Endothelial cell of umbilical vein (primary cell): Measurements from ENCODE around the gene NTRK2. TPM values are rescaled to one million over a fixed set of nuclear protein-coding genes. Genes with fewer than 3 reads are reported as not detected.

Experiments
- BruUV-seq: library from RNA; stranded (reverse); fragments of 400-500 nt; replicated peaks from 2 replicates; lab custom pipeline; 2021; lab: Mats Ljungman, UMichigan
- CTCF ChIA-PET: fragments of 300-600, 350-600 bp; sonication (Branson Sonifier 250); formaldehyde crosslinking; loops from one replicate; lab custom pipeline; 2021; ENCODE audit warnings: antibody characterized with exemption, inconsistent platforms; lab: Charles Lee
- POLR2A ChIA-PET: fragments of 300-600, 350-600 bp; sonication (Branson Sonifier 250); formaldehyde crosslinking; loops from one replicate; lab custom pipeline; 2021; ENCODE audit warnings: antibody characterized with exemption, inconsistent platforms; lab: Charles Lee
- DNase-seq: peaks from one replicate; pipeline ENCODE4 v3.0.0-alpha.2; 2011; ENCODE audit warnings: low read depth, low spot score
- FAIRE-seq: peaks from 2 replicates; lab custom pipeline; 2011; peaks lifted over from hg19 to GRCh38; lab: Jason Lieb, UNC
- H2AFZ ChIP-seq: 2 replicates; pipeline ENCODE4 v1.6.0; 2012; ENCODE audit warnings: low read depth, low read length, control low read depth, inconsistent platforms
- H3K27ac ChIP-seq: 2 replicates; pipeline ENCODE4 v1.5.1; 2011; ENCODE audit warnings: low read depth, mild to moderate bottlenecking, control low read depth, low read length, moderate library complexity; ENCODE audit not compliant: insufficient read depth
- H3K27me3 ChIP-seq, 2 experiments: 2 replicates each; pipeline versions ENCODE4 v1.6.0 to v1.6.1; 2011; ENCODE audit warnings: low read length in 2 of 2, mixed read lengths in 1 of 2; ENCODE audit not compliant: control insufficient read depth in 2 of 2, insufficient read depth in 2 of 2
- H3K36me3 ChIP-seq, 2 experiments: 2 replicates in 1 of 2; 3 replicates in 1 of 2; pipeline ENCODE4 v1.5.1; 2011; ENCODE audit warnings: low read length in 2 of 2, mild to moderate bottlenecking in 1 of 2, moderate library complexity in 1 of 2; ENCODE audit not compliant: control insufficient read depth in 2 of 2, insufficient read depth in 2 of 2; ENCODE audit errors: extremely low read depth in 1 of 2
- H3K4me1 ChIP-seq: 3 replicates; pipeline ENCODE4 v1.5.1; 2011; ENCODE audit warnings: mild to moderate bottlenecking, low read length; ENCODE audit not compliant: control insufficient read depth, insufficient read depth; ENCODE audit errors: extremely low read depth
- H3K4me2 ChIP-seq: 2 replicates; pipeline ENCODE4 v1.6.1; 2011; ENCODE audit warnings: low read length, control low read depth, mixed read lengths; ENCODE audit not compliant: insufficient read depth
- H3K4me3 ChIP-seq, 3 experiments: fragments of 200-600 bp in 1 of 3; sonication (generic), shearing (Covaris generic) in 1 of 3; replicated peaks in 1 of 3; 2 replicates each; pipeline ENCODE4 v1.5.1; 2011 to 2016; ENCODE audit warnings: control low read depth in 3 of 3, low read length in 3 of 3, mild to moderate bottlenecking in 2 of 3, inconsistent platforms in 1 of 3, low read depth in 1 of 3, moderate library complexity in 1 of 3; ENCODE audit not compliant: insufficient read depth in 1 of 3
- H3K79me2 ChIP-seq: 2 replicates; pipeline ENCODE4 v1.6.0; 2012; ENCODE audit warnings: low read length, inconsistent platforms; ENCODE audit not compliant: control insufficient read depth, insufficient read depth
- H3K9ac ChIP-seq: replicated peaks from 2 replicates; pipeline ENCODE3; 2011; ENCODE audit warnings: low read length, control low read depth; ENCODE audit not compliant: insufficient read depth; ENCODE audit errors: extremely low read depth
- H3K9me1 ChIP-seq: replicated peaks from 3 replicates; pipeline ENCODE4 v1.6.0; 2011; ENCODE audit warnings: mild to moderate bottlenecking, low read length; ENCODE audit not compliant: control insufficient read depth, insufficient read depth; ENCODE audit errors: extremely low read depth
- H3K9me3 ChIP-seq: replicated peaks from 2 replicates; pipeline ENCODE4 v1.5.1; 2012; ENCODE audit warnings: low read length, inconsistent platforms; ENCODE audit not compliant: control insufficient read depth, insufficient read depth
- H4K20me1 ChIP-seq: replicated peaks from 2 replicates; pipeline ENCODE3; 2011; ENCODE audit warnings: mild to moderate bottlenecking, low read length; ENCODE audit not compliant: control insufficient read depth, insufficient read depth; ENCODE audit errors: extremely low read depth
- CTCF ChIP-seq, 2 donors: IDR thresholded peaks; 1 replicate in 1 of 2; 2 replicates in 1 of 2; pipeline ENCODE4 v1.5.1; 2011; ENCODE audit warnings: low read length in 2 of 2, mild to moderate bottlenecking in 2 of 2, moderate library complexity in 2 of 2, control low read depth in 1 of 2, inconsistent platforms in 1 of 2, low read depth in 1 of 2; ENCODE audit not compliant: insufficient read depth in 1 of 2; ENCODE audit errors: extremely low read depth in 1 of 2
- EZH2 ChIP-seq: IDR thresholded peaks from 2 replicates; pipeline ENCODE4 v1.6.1; 2012; ENCODE audit warnings: borderline replicate concordance, low read depth, mild to moderate bottlenecking, moderate library complexity, low read length, inconsistent platforms; ENCODE audit not compliant: severe bottlenecking
- FOS ChIP-seq: IDR thresholded peaks from 2 replicates; pipeline ENCODE4 v1.6.1; 2011; ENCODE audit warnings: mild to moderate bottlenecking, low read length, moderate library complexity, borderline replicate concordance; ENCODE audit not compliant: insufficient read depth
- GATA2 ChIP-seq: IDR thresholded peaks from 2 replicates; pipeline ENCODE4 v1.7.0; 2011; ENCODE audit warnings: low read depth, mild to moderate bottlenecking, moderate library complexity, mixed read lengths, low read length; ENCODE audit not compliant: insufficient read length, insufficient read depth
- JUN ChIP-seq: IDR thresholded peaks from 2 replicates; pipeline ENCODE4 v1.6.1; 2011; ENCODE audit warnings: borderline replicate concordance, low read depth; ENCODE audit not compliant: insufficient read length, insufficient read depth
- MAX ChIP-seq: IDR thresholded peaks from 2 replicates; pipeline ENCODE4 v1.6.1; 2011; ENCODE audit not compliant: insufficient read depth, insufficient read length
- MYC ChIP-seq: IDR thresholded peaks from one replicate; pipeline ENCODE4 v1.6.1; 2011; ENCODE audit warnings: mild to moderate bottlenecking, low read depth, low read length
- POLR2A ChIP-seq: IDR thresholded peaks from 2 replicates; pipeline ENCODE4 v1.6.1; 2012; ENCODE audit warnings: low read depth, mild to moderate bottlenecking, control low read depth, low read length
- POLR2AphosphoS5 ChIP-seq: IDR thresholded peaks from 2 replicates; pipeline ENCODE4 v1.6.1; 2012; ENCODE audit warnings: low read depth, mild to moderate bottlenecking, control low read depth, low read length, moderate library complexity; ENCODE audit not compliant: insufficient read depth
- dilution Hi-C: fragments of 300-500 bp; cut with MboI; formaldehyde crosslinking; loops from one replicate; pipeline ENCODE4 v1.15.0; 2019; ENCODE audit warnings: low sequenced_read_pairs; ENCODE audit not compliant: extremely low pct_ligation_motif_present
- intact Hi-C: fragments of 100-400 bp; cut with micrococcal nuclease; formaldehyde crosslinking; loops from one replicate; pipeline ENCODE4 v1.10.0; 2022
- polyA plus RNA-seq, 4 experiments: library from polyadenylated mRNA; depleted of rRNA in 3 of 4; stranded (reverse) in 3 of 4; unstranded in 1 of 4; fragments of >200 nt; gene quantifications; 2 replicates each; pipeline versions ENCODE4 v1.2.1 to v1.2.3, GENCODE V29; 2011 to 2012; ENCODE audit warnings: missing spikeins in 1 of 4
- total RNA-seq: library from RNA; stranded (reverse); gene quantifications from 2 replicates; pipeline ENCODE4 v1.2.3, GENCODE V29; 2021

NTRK2 gene
- total and polyA plus RNA-seq, 2 donors (not counting 3 experiments of a cell fraction or from before 2014, with no cell fraction given), result 0.01 to 0.13 TPM

GRCh38 chr9:84754461-84754860, 84.9 kb downstream of the NTRK2 start:
- intact Hi-C loops, result no loop called here
- H4K20me1 ChIP-seq, result no peaks in the 10 kb centered on the region
- TF ChIP-seq POLR2AphosphoS5 (no peak), CTCF (IDR thresholded peaks at IDR 0.05; ENCODE audit: extremely low read depth in 1 of 2, insufficient read depth in 1 of 2, low read depth in 1 of 2, low read length in 2 of 2) (no peak), GATA2 (no peak), MYC (no peak), POLR2A (no peak), FOS (no peak), EZH2 (no peak), JUN (no peak), MAX (no peak)
- dilution Hi-C loops, result no loop called here
- no TSS peak for BruUV-seq
- no peak overlapping the region for H3K9ac ChIP-seq
- H3K9me3 ChIP-seq, result no peaks in the 10 kb centered on the region
- H3K9me1 ChIP-seq, result no peaks in the 10 kb centered on the region
- ChIA-PET CTCF (interaction anchor here (1.0 kb wide), 1 partner anchor 28 kb away, joined by 3 read pairs; no protein-coding TSS in a partner anchor), POLR2A (no interaction called here)
- no peak overlapping the region for H3K27ac ChIP-seq
- H3K27me3 ChIP-seq, result no peaks in the 10 kb centered on the region
- no peak overlapping the region for H3K4me2 ChIP-seq
- H3K79me2 ChIP-seq, result no peaks in the 10 kb centered on the region
- FAIRE-seq (no peak), DNase-seq (no peak)
- H3K36me3 ChIP-seq, result no peaks in the 10 kb centered on the region
- H2AFZ ChIP-seq, result no peak overlapping the region
- H3K4me1 ChIP-seq, result no peaks in the 10 kb centered on the region
- no peak overlapping the region for H3K4me3 ChIP-seq
